GM04503 (cell line): ENCODE measurements around the gene ELP4.
A peak's percentile ranks its signal among the peaks of the same experiment; 100 is the strongest.
"Not testable (repeated sequence)": the region's sequence is repeated elsewhere in the genome, so short reads cannot be mapped to it uniquely, and the experiment has no call there.

Source experiments
- DNase-seq: peaks from one replicate; pipeline ENCODE4 v3.0.0-alpha.2; 2012; ENCODE audit warnings: low read depth

Gene ELP4

GRCh38 chr11:31711137-31711536 is 201.6 kb downstream of the ELP4 start:
- no peak for DNase-seq

- DNase-seq: no peak
These were observed 203.3 kb downstream of the ELP4 start for GRCh38 chr11:31712851-31713250.

GRCh38 chr11:31714840-31715239 is 205.3 kb downstream of the ELP4 start:
- DNase-seq: no peak

GRCh38 chr11:31720225-31720624 is 210.7 kb downstream of the ELP4 start:
- no peak for DNase-seq

DNA sequence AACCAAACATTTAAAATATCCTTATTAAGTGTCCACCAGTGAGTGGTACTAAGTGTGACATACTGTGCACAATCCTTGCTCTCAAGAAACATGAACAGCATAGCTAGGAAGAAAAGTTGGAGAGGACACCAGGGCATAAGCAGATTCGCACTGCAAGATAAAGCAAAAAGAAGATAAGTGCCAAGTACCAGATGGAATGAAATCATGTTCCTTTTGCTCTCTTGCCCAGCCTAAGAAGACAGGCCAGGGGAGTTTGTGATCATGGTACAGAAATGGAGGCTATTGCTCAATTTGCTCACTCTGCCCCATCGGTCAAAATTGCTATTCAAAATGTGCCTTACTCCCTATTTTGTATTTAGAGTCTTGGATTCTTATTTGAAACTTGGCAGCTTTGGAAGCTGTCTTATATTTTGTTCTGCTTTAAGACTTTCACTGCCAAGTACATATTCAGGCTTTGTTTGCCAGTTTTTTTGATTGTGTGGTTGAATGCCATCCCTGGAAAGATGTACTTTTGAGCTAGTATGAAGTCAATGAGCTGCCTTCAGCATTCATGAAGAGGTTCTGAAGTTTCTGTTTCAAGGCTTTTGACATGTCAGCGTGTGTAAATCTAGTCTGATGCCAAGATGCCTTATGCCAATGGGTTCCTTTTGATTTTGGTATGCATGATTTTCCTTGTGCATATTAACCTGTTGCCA is 211.3 kb downstream of the ELP4 start:
- DNase-seq: no peak

- DNase-seq: no peak
These were observed 213.2 kb downstream of the ELP4 start for GRCh38 chr11:31722754-31723153.

- DNase-seq: peak; percentile 24
These were observed 215.6 kb downstream of the ELP4 start for GRCh38 chr11:31725176-31725575.

GRCh38 chr11:31728432-31728831 is 218.9 kb downstream of the ELP4 start:
- no peak for DNase-seq

DNA sequence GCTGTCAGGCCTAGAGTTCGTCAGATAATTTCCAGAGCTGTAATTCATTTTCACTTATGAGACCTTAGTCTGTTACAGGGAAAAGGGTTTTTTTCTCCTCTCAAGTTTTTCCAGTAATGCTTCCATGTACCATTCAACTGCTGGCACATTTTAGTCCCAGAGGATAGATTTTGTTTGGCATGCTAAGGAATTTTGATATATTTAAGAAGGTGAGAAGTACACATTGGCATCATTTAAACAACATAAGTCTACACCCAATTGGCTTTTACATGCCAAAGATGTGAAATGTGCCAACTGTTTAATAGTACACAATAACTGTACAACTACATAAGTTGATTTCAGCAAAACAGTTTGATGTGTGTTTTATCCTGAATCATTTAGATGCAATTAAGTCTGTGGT is 230.6 kb downstream of the ELP4 start:
- no peak for DNase-seq

- DNase-seq: not testable (repeated sequence)
These were observed 231.3 kb downstream of the ELP4 start for GRCh38 chr11:31740731-31741368.

GRCh38 chr11:31747581-31747980 is 238.0 kb downstream of the ELP4 start:
- no peak for DNase-seq

DNA sequence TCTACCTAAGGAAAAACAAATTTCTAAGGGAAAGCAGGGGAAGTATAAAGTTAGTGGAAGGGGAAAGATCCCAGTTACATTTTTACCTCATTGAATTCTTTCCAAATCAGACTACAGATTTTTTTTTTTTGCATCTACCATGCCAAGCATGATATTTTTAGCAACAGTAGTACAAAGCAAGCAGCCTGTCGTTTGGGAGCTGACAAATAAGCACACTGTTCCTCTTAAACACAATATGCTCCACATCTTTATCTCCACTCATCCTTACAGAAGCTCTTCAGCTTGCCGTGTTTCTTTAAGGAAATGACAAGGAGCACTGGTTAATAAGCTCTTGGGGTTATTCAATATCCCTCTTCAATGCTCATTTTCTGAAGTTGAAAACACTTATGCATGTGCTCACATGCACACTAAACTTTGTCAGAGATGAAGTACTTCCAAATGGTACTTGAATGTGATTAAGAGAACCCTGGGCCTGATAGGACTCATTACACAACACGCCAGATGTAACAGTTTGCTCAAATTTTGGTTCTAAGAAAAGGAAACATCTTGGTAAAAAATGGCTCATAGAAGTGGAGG is 247.8 kb downstream of the ELP4 start:
- no peak for DNase-seq

DNA sequence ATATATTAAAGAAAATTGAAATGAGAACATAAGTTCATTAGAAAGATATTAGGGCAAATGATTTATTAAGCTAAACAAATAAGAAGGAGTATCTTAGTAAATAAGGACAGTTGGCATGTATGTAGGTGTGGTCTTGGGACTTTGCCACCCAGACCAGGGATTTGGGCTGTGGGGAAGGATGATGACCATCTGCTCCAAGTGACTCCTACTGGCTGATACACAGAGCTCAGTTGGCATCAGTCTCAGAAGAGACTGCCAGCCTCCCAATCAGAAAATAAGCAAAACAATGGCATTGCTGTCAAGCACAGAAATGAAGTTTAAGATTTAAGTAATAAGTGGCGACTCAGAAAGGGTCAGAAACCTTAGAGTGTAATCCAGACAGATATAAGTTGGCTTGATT is 252.1 kb downstream of the ELP4 start:
- no peak for DNase-seq

DNA sequence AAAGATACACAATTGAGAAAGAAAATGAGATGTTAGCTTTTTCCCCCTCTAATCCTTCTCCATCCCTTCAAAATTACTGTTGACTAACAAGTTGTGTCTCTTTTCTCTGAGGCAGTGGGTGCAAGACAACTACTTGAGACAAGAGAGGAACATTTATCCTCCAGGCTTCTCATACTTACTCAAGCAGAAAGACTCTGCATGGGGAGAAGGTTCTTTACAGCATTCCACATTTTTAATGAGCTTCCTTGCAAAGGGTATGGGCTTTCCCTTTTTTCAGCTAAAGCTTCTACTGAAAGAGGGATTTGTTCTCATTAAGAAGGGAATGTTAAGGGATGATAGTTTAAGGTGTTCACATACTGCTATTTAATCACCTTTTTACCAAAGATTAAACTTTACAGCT is 253.7 kb downstream of the ELP4 start:
- no peak for DNase-seq

- no peak for DNase-seq
These were observed 254.7 kb downstream of the ELP4 start for GRCh38 chr11:31764261-31764660.

- no peak for DNase-seq
These were observed 255.2 kb downstream of the ELP4 start for GRCh38 chr11:31764766-31765165.

DNA sequence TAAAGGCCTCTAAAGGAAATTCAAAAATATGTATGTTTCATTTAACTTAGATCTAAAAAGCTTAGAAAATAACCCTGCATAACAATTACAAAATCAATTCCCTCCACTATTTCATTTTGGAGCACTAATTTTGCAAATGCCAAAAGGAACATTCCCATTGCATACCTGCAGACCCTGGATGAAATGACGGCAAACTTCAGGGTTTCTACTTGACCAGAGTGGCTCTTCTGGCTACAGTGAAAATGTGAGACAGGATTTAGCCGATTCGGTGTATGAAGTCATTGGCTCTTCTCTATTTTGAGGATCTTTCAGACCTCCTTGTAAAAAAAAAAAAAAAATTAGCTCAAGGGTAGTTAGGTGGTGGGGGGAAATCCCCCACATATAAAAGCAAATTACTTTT is 257.5 kb downstream of the ELP4 start:
- DNase-seq: no peak

- no peak for DNase-seq
These were observed 258.1 kb downstream of the ELP4 start for GRCh38 chr11:31767685-31768084.

GRCh38 chr11:31768749-31769640 is 259.4 kb downstream of the ELP4 start:
- DNase-seq: no peak

- DNase-seq: no peak
These were observed 260.6 kb downstream of the ELP4 start for GRCh38 chr11:31770011-31770700.

GRCh38 chr11:31772412-31772811 is 262.8 kb downstream of the ELP4 start:
- DNase-seq: no peak

- peak; percentile 36 for DNase-seq
These were observed 269.8 kb downstream of the ELP4 start for GRCh38 chr11:31779374-31779791.
